Suppressor macrophage treated with lipopolysaccharide for 4 hours (primary cell): ENCODE measurements around the gene TMEM92.
"Not testable (repeated sequence)": the region's sequence is repeated elsewhere in the genome, so short reads cannot be mapped to it uniquely, and the experiment has no call there.

Experiments
- DNase-seq: peaks from one replicate; pipeline ENCODE4 v3.0.0-alpha.2; 2020

Gene TMEM92

GRCh38 chr17:50303051-50303450 lies 28.8 kb downstream of the TMEM92 start:
- no peak for DNase-seq

DNA sequence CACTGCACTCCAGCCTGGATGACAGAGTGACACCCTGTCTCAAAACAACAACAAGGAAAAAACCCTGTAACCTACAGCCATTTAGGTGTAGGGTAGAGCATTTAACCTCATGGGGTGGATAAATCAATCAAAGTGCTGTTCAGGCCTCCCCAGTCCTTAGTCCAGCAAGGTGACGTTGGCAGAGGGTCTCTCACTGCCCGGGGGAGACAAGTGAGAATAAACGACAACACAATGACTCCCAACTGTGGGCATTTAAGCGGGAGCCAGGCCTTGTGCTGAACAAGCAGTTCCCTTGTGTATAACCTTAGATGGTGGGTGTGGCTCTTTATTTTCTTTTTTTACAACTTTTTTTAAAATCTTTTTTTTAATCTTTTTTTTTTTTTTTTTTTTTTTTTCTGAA lies 29.3 kb downstream of the TMEM92 start:
- DNase-seq = no peak

GRCh38 chr17:50304781-50305404 lies 30.6 kb downstream of the TMEM92 start:
- no peak for DNase-seq

- no peak for DNase-seq
Observed at GRCh38 chr17:50307654-50308053, 33.4 kb downstream of the TMEM92 start.

DNA sequence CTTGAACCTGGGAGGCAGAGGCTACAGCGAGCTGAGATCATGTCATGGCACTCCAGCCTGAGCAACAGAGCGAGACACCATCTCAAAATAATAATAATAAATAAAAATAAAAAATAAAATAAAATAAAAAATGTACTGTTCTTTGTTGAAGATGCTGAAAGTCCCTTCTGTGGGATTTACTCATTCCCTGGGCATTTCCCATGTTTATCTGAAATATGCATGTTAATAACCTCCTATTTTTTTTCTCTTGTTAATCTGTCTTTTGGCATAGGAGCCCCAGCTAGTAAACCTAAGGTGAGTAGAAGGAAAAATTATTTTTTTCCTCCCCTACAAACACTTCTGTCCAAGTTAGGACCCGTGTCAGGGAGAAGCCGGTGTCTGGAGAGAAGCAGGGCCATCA lies 34.4 kb downstream of the TMEM92 start:
- no peak for DNase-seq

- DNase-seq = no peak
Observed at GRCh38 chr17:50310455-50311111, 36.3 kb downstream of the TMEM92 start.

GRCh38 chr17:50311112-50311460 lies 36.8 kb downstream of the TMEM92 start:
- DNase-seq = no peak

- no peak for DNase-seq
Observed at GRCh38 chr17:50311483-50311882, 37.2 kb downstream of the TMEM92 start.

GRCh38 chr17:50312308-50312707 lies 38.0 kb downstream of the TMEM92 start:
- no peak for DNase-seq

GRCh38 chr17:50314456-50315011 lies 40.3 kb downstream of the TMEM92 start:
- no peak for DNase-seq

DNA sequence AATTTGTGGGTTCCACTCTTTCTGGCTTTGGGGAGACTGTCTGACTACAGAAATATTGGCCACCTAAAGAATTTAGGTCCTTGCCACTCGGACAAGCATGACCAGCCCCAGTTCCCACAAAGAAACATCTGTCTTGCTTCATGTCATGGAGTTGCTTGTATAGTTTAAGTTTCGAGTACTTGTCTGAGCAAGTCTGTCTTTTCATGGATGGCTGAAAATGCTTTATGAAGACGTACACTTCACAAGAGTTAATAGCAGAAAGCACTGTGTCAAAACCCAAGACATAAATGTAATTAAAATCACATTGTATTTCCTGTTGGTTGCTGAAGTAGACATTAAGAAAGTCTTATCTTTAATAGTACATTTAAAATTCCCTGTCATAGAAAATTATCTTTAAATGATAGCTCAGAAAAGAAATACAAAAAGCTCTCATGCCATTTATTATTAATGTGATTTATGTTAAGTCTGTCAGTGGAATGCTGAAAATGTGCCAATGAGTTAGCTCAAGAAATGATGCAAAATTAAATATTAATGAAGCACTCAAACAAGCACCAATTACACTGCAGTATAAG lies 41.8 kb downstream of the TMEM92 start:
- DNase-seq = no peak

DNA sequence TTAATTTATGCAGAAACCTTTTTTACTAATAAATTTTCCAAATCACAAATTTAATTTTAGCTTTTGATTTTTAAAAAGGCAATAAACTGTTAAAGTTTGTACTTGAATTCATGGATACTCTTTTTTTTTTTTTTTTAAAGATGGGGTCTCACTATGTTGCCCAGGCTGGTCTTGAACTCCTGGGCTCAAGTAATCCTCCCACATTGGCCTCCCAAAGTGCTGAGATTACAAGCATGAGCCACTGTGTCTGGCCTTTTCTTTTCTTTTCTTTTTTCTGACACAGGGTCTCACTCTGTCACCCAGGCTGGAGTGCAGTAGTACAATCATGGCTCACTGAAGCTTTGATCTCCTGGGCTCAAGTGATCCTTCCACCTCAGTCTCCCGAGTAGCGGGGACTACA lies 42.4 kb downstream of the TMEM92 start:
- not testable (repeated sequence) for DNase-seq

- no peak for DNase-seq
Observed at GRCh38 chr17:50317121-50317520, 42.9 kb downstream of the TMEM92 start.

DNA sequence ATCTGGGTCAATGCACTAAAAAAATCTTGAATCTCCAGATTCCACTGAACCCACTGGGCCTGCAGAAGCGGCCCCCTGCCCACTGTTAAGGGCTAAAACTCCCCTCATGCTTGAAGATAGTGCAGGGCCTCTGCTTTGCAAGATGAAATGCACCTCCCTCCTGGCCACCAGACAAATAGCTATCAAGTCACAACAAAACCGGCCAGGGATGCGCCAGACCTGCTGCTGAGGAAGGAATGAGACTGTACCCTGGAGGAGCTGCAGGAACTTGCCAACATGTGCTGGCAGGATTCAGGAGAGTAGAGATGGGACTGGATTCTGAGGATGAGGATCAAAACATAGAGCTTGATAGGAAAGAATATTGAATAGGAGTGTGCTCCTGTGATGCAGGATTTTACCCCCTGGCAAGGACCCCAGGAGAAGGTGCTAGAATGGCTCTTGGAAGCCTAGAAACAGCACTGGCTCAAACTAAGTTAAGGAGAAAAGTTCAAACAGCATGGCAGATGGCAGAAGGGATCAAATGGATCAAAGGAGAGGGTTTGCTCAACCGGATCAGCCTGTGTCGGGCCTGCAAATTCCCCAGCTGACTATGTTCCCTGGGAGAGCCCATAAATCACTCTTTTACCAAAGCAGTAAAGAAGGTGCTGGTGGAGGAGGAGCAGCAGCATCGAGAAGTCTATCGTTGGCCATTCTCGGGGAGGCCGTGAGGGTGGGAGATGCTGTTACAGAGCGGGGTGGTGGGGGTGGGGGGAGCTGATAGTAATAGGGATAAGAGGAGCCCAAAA lies 44.4 kb downstream of the TMEM92 start:
- no peak for DNase-seq

DNA sequence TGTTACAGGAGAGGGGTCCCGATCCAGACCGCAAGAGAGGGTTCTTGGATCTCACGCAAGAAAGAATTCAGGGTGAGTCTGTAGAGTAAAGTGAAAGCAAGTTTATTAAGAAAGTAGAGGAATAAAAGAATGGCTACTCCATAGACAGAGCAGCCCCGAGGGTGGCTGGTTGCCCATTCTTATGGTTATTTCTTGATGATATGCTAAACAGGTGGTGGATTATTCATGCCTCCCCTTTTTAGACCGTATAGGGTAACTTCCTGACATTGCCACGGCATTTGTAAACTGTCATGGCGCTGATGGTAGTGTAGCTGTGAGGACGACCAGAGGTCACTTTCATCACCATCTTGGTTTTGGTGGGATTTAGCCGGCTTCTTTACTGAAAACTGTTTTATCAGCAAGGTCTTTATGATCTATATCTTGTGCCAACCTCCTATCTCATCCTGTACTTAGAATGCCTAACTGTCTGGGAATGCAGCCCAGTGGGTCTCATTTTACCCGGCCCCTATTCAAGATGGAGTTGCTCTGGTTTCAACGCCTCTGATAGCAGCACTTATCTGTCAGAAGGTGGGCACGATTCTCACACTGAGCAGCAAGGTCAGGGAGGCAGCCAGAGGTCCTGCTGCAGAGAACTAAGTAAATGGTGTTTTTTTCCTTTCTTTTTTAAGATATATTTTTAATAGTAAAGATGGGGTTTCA lies 45.2 kb downstream of the TMEM92 start:
- no peak for DNase-seq

GRCh38 chr17:50322271-50322670 lies 48.0 kb downstream of the TMEM92 start:
- no peak for DNase-seq

GRCh38 chr17:50323060-50323459 lies 48.8 kb downstream of the TMEM92 start:
- no peak for DNase-seq

GRCh38 chr17:50325906-50326305 lies 51.6 kb downstream of the TMEM92 start:
- no peak for DNase-seq

DNA sequence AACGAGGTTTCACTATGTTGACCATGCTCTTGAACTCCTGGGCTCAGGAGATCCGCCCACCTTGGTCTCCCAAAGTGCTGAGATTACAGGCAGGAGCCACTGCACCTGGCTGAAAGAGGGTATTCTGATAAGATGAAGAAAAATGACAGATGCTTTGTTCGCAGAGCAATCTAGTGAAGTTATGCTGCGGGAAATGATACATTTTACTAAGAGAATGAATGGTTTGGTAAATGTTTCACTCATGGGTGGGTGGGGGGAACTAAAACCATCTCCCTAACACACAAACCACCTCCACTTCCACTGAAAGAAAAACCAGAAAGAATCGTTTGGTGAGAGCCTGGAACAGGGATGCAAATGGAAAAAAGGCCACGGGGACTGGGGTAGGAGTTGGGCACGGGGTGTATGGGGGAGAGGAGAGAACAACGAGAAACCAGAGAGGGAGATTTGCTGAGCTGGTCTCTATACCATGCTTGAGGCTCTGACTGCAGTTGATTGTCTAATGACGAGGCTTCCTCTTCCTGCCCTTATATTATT lies 52.6 kb downstream of the TMEM92 start:
- no peak for DNase-seq

- no peak for DNase-seq
Observed at GRCh38 chr17:50328363-50329325, 54.4 kb downstream of the TMEM92 start.

DNA sequence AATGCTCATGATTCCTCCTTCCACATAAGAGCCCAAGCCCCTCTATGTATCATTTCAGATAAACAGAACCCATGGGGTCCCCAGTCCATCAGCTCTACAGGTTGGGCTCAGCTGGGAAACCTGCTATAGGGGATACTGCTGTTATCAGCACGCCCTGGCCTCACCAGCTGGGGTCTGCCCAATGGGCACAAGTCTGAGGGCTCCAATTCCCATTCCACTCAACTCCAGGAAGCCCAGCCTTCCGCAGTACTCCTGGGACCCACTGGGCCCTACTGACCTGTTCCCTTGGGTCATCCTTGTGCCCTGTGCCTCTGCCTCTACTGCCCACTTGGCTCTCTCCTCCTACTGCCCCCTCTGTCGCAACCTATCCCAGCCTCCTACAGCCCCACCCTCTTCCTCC lies 55.5 kb downstream of the TMEM92 start:
- DNase-seq = no peak
